ENCODE measurements around the gene BORCS8.

The BORCS8 gene

DNA sequence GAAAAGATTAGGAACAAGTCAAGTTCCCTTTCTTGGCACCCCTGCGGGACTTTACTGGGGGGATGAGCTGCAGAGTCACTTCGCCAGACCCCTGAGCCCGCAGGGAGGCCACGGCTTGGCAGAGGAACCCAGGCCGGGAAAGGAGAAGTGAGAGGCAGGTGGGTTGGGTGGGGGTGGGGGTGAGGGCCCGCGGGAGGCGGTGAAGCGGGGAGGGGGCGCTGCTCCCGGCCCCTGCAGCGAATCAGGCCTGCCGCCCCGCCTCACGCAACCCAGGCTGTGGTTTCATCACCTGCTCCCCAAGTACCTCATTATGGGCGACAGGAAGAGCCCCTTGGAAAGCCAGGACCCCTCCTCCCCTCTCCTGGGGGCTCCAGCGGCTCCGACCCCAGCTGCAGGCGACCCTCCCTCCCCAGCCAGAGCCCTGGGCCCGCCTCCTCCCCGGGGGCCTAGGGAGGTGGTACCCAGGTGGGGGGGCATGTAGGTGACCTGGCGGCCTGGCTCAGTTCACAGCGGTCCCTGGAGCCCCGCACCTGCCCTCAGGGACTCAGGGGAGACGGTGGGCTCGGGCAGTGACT is 31.4 kb downstream of the BORCS8 start:
- H3K27me3 Mint-ChIP-seq (ENCODE audit: low read depth, poor library complexity): peaks cover 5% of the 10 kb centered on the region
- no peaks in the 10 kb centered on the region for H3K4me1 Mint-ChIP-seq
- no peak for DNase-seq
- H3K27ac Mint-ChIP-seq: no peak overlapping the region
- no peak for TF ChIP-seq CTCF (IDR thresholded peaks at IDR 0.05)
- H3K36me3 Mint-ChIP-seq (ENCODE audit: low read depth): peaks cover 9% of the 10 kb centered on the region
- H3K4me3 Mint-ChIP-seq: no peak overlapping the region
- H3K9me3 Mint-ChIP-seq: no peaks in the 10 kb centered on the region

DNA sequence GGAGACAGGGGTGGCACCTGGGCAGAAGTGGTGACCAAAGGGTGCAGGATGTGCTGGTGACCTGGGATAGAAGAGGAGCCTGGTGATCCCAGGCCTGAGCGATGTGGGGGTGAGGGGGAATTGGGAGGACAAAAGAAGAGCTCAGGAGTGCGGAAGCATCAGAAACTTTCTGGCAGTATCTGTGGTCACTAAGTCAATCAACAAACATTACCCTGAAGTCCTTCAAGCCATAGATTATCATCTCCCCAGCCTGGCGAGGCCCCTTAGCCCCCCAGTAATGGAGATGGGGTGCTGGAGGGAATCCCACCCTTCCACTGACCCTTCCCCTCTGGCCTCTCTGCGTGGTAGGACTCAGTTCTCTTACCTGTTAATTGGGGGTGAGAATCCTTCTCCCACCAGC is 32.4 kb downstream of the BORCS8 start:
- Mint-ChIP-seq H3K27ac (no peak overlapping the region), H3K4me1 (no peaks in the 10 kb centered on the region)
- TF ChIP-seq CTCF (IDR thresholded peaks at IDR 0.05): no peak

GRCh38 chr19:19157808-19158207 is 34.1 kb downstream of the BORCS8 start:
- H3K4me3 Mint-ChIP-seq: no peak overlapping the region
- peaks cover 9% of the 10 kb centered on the region for H3K36me3 Mint-ChIP-seq (ENCODE audit: low read depth)
- DNase-seq: no peak
- H3K9me3 Mint-ChIP-seq: no peaks in the 10 kb centered on the region
- H3K4me1 Mint-ChIP-seq: no peaks in the 10 kb centered on the region
- TF ChIP-seq CTCF (IDR thresholded peaks at IDR 0.05): no peak
- peaks cover 8% of the 10 kb centered on the region for H3K27me3 Mint-ChIP-seq (ENCODE audit: low read depth, poor library complexity)
- H3K27ac Mint-ChIP-seq: no peak overlapping the region

More for the DNA sequence above, 32.4 kb downstream of the BORCS8 start:
- no peak for DNase-seq
- H3K9me3 Mint-ChIP-seq: no peaks in the 10 kb centered on the region
- H3K36me3 Mint-ChIP-seq (ENCODE audit: low read depth): peaks cover 9% of the 10 kb centered on the region
- peaks cover 5% of the 10 kb centered on the region for H3K27me3 Mint-ChIP-seq (ENCODE audit: low read depth, poor library complexity)
- no peak overlapping the region for H3K4me3 Mint-ChIP-seq

- TF ChIP-seq CTCF (IDR thresholded peaks at IDR 0.05): no peak
- no peaks in the 10 kb centered on the region for H3K9me3 Mint-ChIP-seq
- H3K27me3 Mint-ChIP-seq (ENCODE audit: low read depth, poor library complexity): peaks cover 8% of the 10 kb centered on the region
- H3K4me1 Mint-ChIP-seq: no peaks in the 10 kb centered on the region
- no peak overlapping the region for H3K4me3 Mint-ChIP-seq
- H3K27ac Mint-ChIP-seq: no peak overlapping the region
- no peak for DNase-seq
- H3K36me3 Mint-ChIP-seq (ENCODE audit: low read depth): peaks cover 9% of the 10 kb centered on the region
Observed at GRCh38 chr19:19155495-19156219, 36.3 kb downstream of the BORCS8 start.

DNA sequence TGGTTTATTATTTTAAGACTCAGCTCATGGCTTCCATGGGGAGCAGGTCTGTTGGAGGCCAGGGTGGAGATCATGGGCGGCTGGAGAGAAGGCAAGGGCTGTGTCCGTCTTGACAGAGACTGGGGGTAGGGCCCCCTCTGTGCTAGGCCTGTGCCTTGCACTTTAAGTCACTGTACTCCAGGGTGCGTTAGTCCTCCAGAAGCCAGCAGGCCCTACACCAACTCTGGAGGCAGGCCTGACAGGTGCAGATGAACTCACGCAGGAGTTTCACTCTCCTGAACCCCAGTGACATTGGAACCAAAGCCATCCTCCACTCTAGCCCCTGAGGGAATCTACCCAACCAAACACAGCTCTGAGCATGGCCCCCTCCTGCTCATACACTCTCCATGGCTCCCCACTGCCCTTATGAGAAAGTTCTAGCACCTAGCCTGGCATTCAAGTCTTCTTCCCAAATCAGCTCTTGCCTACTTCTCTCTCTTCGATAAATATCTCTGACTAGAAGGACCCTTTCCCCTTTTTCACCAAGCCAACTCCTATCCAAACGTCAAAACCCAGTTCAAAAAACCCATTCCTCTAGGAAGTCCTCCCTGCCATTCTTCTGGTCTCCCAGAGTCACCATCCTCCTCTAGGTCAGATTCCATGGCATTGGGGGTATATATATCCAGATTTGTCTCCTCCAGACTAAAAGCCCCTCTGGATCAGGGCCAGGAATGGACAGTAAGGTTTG is 37.0 kb downstream of the BORCS8 start:
- H3K36me3 Mint-ChIP-seq (ENCODE audit: low read depth): peaks cover 9% of the 10 kb centered on the region
- H3K4me3 Mint-ChIP-seq: no peak overlapping the region
- no peak for TF ChIP-seq CTCF (IDR thresholded peaks at IDR 0.05)
- H3K4me1 Mint-ChIP-seq: no peaks in the 10 kb centered on the region
- H3K27me3 Mint-ChIP-seq (ENCODE audit: low read depth, poor library complexity): peaks cover 8% of the 10 kb centered on the region
- H3K9me3 Mint-ChIP-seq: no peaks in the 10 kb centered on the region
- DNase-seq: no peak
- H3K27ac Mint-ChIP-seq: peak overlapping the region; percentile 73
